ENCODE measurements around the gene NKRF.
A peak's percentile ranks its signal among the peaks of the same experiment; 100 is the strongest.

NKRF gene

GRCh38 chrX:119605464-119606279 lies 552 bp downstream of the NKRF start:
- no peak overlapping the region for H3K27ac ChIP-seq (ENCODE audit: low read length)
- H3K36me3 ChIP-seq (ENCODE audit: insufficient read depth, low read depth, low read length): peaks cover 4% of the 10 kb centered on the region; the same call in 1 of the 2 replicates

GRCh38 chrX:119604766-119605463 lies 1.3 kb downstream of the NKRF start:
- H3K27ac ChIP-seq (ENCODE audit: low read length): no peak overlapping the region

More at GRCh38 chrX:119605464-119606279, 552 bp downstream of the NKRF start:
- peak overlapping the region; percentile 82 for H3K4me3 ChIP-seq (ENCODE audit: low read length)
- H3K9me3 ChIP-seq (ENCODE audit: insufficient read depth, low read depth, low read length): no peaks in the 10 kb centered on the region
- no peaks in the 10 kb centered on the region for H3K4me1 ChIP-seq (ENCODE audit: insufficient read depth, low read length)
- H3K9ac ChIP-seq (ENCODE audit: low read depth, low read length): peak overlapping the region; percentile 92
- H3K27me3 ChIP-seq (ENCODE audit: insufficient read depth, low read length): peaks cover 32% of the 10 kb centered on the region

GRCh38 chrX:119602701-119603255 lies 3.4 kb downstream of the NKRF start:
- no peak overlapping the region for H3K27ac ChIP-seq (ENCODE audit: low read length)
- H3K36me3 ChIP-seq (ENCODE audit: insufficient read depth, low read depth, low read length): peaks cover 4% of the 10 kb centered on the region; the same call in 1 of the 2 replicates
- H3K4me3 ChIP-seq (ENCODE audit: low read length): no peak overlapping the region
- no peak overlapping the region for H3K9ac ChIP-seq (ENCODE audit: low read depth, low read length)
- no peaks in the 10 kb centered on the region for H3K4me1 ChIP-seq (ENCODE audit: insufficient read depth, low read length)
- H3K27me3 ChIP-seq (ENCODE audit: insufficient read depth, low read length): peaks cover 22% of the 10 kb centered on the region
- H3K9me3 ChIP-seq (ENCODE audit: insufficient read depth, low read depth, low read length): no peaks in the 10 kb centered on the region

More at GRCh38 chrX:119604766-119605463, 1.3 kb downstream of the NKRF start:
- Histone ChIP-seq H3K4me1 (ENCODE audit: insufficient read depth, low read length) (no peaks in the 10 kb centered on the region), H3K4me3 (ENCODE audit: low read length) (peak overlapping the region; percentile 77), H3K36me3 (ENCODE audit: insufficient read depth, low read depth, low read length) (peaks cover 4% of the 10 kb centered on the region; the same call in 1 of the 2 replicates), H3K27me3 (ENCODE audit: insufficient read depth, low read length) (peaks cover 32% of the 10 kb centered on the region), H3K9ac (ENCODE audit: low read depth, low read length) (peak overlapping the region; percentile 41; the same call in 1 of the 2 replicates), H3K9me3 (ENCODE audit: insufficient read depth, low read depth, low read length) (no peaks in the 10 kb centered on the region)

- H3K4me1 ChIP-seq (ENCODE audit: insufficient read depth, low read length): no peaks in the 10 kb centered on the region
- H3K27ac ChIP-seq (ENCODE audit: low read length): no peak overlapping the region
- no peak overlapping the region for H3K9ac ChIP-seq (ENCODE audit: low read depth, low read length)
- peaks cover 42% of the 10 kb centered on the region for H3K36me3 ChIP-seq (ENCODE audit: insufficient read depth, low read depth, low read length)
- no peak overlapping the region for H3K4me3 ChIP-seq (ENCODE audit: low read length)
- H3K27me3 ChIP-seq (ENCODE audit: insufficient read depth, low read length): no peaks in the 10 kb centered on the region
- no peaks in the 10 kb centered on the region for H3K9me3 ChIP-seq (ENCODE audit: insufficient read depth, low read depth, low read length)
Observed at GRCh38 chrX:119589810-119590209, 16.4 kb downstream of the NKRF start.

GRCh38 chrX:119583431-119584059 lies 22.7 kb downstream of the NKRF start:
- Histone ChIP-seq H3K4me3 (ENCODE audit: low read length) (no peak overlapping the region), H3K27ac (ENCODE audit: low read length) (no peak overlapping the region), H3K9ac (ENCODE audit: low read depth, low read length) (no peak overlapping the region), H3K36me3 (ENCODE audit: insufficient read depth, low read depth, low read length) (peaks cover 8% of the 10 kb centered on the region; the same call in 1 of the 2 replicates), H3K4me1 (ENCODE audit: insufficient read depth, low read length) (no peaks in the 10 kb centered on the region), H3K9me3 (ENCODE audit: insufficient read depth, low read depth, low read length) (no peaks in the 10 kb centered on the region), H3K27me3 (ENCODE audit: insufficient read depth, low read length) (no peaks in the 10 kb centered on the region)

- no peak overlapping the region for H3K4me3 ChIP-seq (ENCODE audit: low read length)
- peaks cover 25% of the 10 kb centered on the region; the same call in 1 of the 2 replicates for H3K36me3 ChIP-seq (ENCODE audit: insufficient read depth, low read depth, low read length)
- H3K4me1 ChIP-seq (ENCODE audit: insufficient read depth, low read length): no peaks in the 10 kb centered on the region; the same call in 1 of the 2 replicates
- H3K9ac ChIP-seq (ENCODE audit: low read depth, low read length): no peak overlapping the region
- H3K27ac ChIP-seq (ENCODE audit: low read length): no peak overlapping the region
- H3K27me3 ChIP-seq (ENCODE audit: insufficient read depth, low read length): no peaks in the 10 kb centered on the region
- H3K9me3 ChIP-seq (ENCODE audit: insufficient read depth, low read depth, low read length): no peaks in the 10 kb centered on the region
Observed at GRCh38 chrX:119579414-119579813, 26.8 kb downstream of the NKRF start.

- Histone ChIP-seq H3K27ac (ENCODE audit: low read length) (no peak within 1 kb of the TSS), H3K27me3 (ENCODE audit: insufficient read depth, low read length) (no peaks in the 10 kb centered on the region), H3K4me3 (ENCODE audit: low read length) (peak within 1 kb of the TSS; percentile 78), H3K9ac (ENCODE audit: low read depth, low read length) (peak within 1 kb of the TSS; percentile 80; the same call in 1 of the 2 replicates), H3K9me3 (ENCODE audit: insufficient read depth, low read depth, low read length) (no peaks in the 10 kb centered on the region), H3K36me3 (ENCODE audit: insufficient read depth, low read depth, low read length) (peaks cover 18% of the 10 kb centered on the region; the same call in 1 of the 2 replicates), H3K4me1 (ENCODE audit: insufficient read depth, low read length) (no peaks in the 10 kb centered on the region; the same call in 1 of the 2 replicates)
Observed at GRCh38 chrX:119574394-119575266, 31.6 kb downstream of the NKRF start, which contains the start of gene UBE2A. TSS of gene UBE2A (plus strand) at chrX:119574563. CDS start at chrX:119574712, 149 bp downstream.

- no peaks in the 10 kb centered on the region; the same call in 1 of the 2 replicates for H3K4me1 ChIP-seq (ENCODE audit: insufficient read depth, low read length)
- H3K9ac ChIP-seq (ENCODE audit: low read depth, low read length): peak overlapping the region; percentile 58; the same call in 1 of the 2 replicates
- H3K27ac ChIP-seq (ENCODE audit: low read length): no peak overlapping the region
- H3K4me3 ChIP-seq (ENCODE audit: low read length): peak overlapping the region; percentile 78
- H3K36me3 ChIP-seq (ENCODE audit: insufficient read depth, low read depth, low read length): peaks cover 18% of the 10 kb centered on the region; the same call in 1 of the 2 replicates
- H3K9me3 ChIP-seq (ENCODE audit: insufficient read depth, low read depth, low read length): no peaks in the 10 kb centered on the region
- no peaks in the 10 kb centered on the region for H3K27me3 ChIP-seq (ENCODE audit: insufficient read depth, low read length)
Observed at GRCh38 chrX:119573840-119574393, 32.3 kb downstream of the NKRF start.

- no peaks in the 10 kb centered on the region; the same call in 1 of the 2 replicates for H3K4me1 ChIP-seq (ENCODE audit: insufficient read depth, low read length)
- H3K27ac ChIP-seq (ENCODE audit: low read length): no peak overlapping the region
- H3K36me3 ChIP-seq (ENCODE audit: insufficient read depth, low read depth, low read length): peaks cover 18% of the 10 kb centered on the region; the same call in 1 of the 2 replicates
- no peaks in the 10 kb centered on the region for H3K9me3 ChIP-seq (ENCODE audit: insufficient read depth, low read depth, low read length)
- no peaks in the 10 kb centered on the region for H3K27me3 ChIP-seq (ENCODE audit: insufficient read depth, low read length)
- H3K9ac ChIP-seq (ENCODE audit: low read depth, low read length): peak overlapping the region; percentile 58; the same call in 1 of the 2 replicates
- peak overlapping the region; percentile 78 for H3K4me3 ChIP-seq (ENCODE audit: low read length)
Observed at GRCh38 chrX:119573222-119573621, 33.0 kb downstream of the NKRF start.

GRCh38 chrX:119570351-119570835 lies 35.8 kb downstream of the NKRF start:
- H3K27me3 ChIP-seq (ENCODE audit: insufficient read depth, low read length): no peaks in the 10 kb centered on the region
- no peak overlapping the region for H3K27ac ChIP-seq (ENCODE audit: low read length)
- no peaks in the 10 kb centered on the region for H3K9me3 ChIP-seq (ENCODE audit: insufficient read depth, low read depth, low read length)
- no peaks in the 10 kb centered on the region; the same call in 1 of the 2 replicates for H3K4me1 ChIP-seq (ENCODE audit: insufficient read depth, low read length)
- H3K9ac ChIP-seq (ENCODE audit: low read depth, low read length): no peak overlapping the region
- H3K36me3 ChIP-seq (ENCODE audit: insufficient read depth, low read depth, low read length): no peaks in the 10 kb centered on the region
- H3K4me3 ChIP-seq (ENCODE audit: low read length): no peak overlapping the region
